GM18517 (cell line): ENCODE data around the gene SLC2A13.
"Not testable (repeated sequence)": the region's sequence is repeated elsewhere in the genome, so short reads cannot be mapped to it uniquely, and the experiment has no call there.

Experiments used
- ATAC-seq: cut with Tn5 transposase; IDR thresholded peaks from one replicate; pipeline ENCODE4 v1.9.1; 2021; ENCODE audit warnings: mild to moderate bottlenecking, moderate library complexity; ENCODE audit not compliant: unreplicated experiment

Gene SLC2A13

DNA sequence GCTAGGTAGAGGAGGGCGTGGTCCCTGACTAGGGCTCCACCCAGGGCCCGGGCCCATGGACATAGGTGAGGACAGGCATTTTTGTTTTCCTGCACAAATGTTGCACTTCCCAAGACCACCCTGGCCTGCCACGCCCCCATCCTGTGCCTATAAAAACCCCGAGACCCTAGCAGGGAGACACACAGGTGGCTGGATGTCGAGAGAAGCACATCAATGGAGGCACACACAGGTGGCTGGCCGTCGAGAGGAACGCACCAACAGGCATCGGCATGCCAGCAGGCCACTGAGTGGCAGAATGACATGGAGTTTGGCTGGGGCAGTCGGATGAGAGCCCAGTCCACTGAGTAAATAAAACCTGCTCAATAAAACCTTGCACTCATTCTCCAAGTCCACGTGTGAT lies 328.4 kb downstream of the SLC2A13 start:
- ATAC-seq, result no peak

DNA sequence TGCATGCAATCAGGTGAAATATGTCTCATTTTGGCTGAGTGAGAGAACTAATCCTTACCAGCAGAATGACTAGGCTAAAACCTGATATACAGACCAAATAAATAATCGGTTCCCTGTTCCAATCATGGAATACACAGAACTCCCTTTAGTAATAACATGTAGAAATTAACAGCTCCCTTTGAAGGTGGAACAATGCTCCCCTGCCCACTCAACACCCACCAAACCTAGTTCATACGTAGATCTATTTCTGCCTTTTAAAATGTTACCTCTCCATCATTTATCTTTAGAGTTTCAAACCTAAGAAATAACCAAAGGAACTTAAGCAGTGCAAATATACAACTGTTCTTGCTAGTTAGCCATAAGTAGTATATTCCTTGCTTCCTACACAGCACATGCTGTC lies 332.6 kb downstream of the SLC2A13 start:
- no peak for ATAC-seq

DNA sequence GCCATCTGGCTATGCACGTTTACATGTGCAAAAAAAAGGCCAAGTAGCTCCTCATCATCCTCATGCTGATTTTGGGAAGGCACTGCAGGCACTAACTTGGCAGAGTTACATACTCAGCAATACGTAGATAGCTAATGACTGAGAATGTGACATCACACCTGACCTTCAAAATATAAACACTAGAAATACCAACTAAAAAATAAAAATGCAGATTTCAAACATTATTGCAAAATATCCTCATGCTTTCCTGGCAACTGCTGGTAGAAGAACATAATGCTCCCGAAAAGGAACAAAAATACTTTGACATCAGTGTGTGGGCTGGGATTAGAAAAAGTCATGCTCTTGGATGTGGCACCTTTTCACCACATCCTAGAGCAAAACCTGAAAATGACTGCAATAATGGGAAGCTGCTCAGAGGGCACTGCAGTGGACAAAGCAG lies 333.0 kb downstream of the SLC2A13 start:
- no peak for ATAC-seq

DNA sequence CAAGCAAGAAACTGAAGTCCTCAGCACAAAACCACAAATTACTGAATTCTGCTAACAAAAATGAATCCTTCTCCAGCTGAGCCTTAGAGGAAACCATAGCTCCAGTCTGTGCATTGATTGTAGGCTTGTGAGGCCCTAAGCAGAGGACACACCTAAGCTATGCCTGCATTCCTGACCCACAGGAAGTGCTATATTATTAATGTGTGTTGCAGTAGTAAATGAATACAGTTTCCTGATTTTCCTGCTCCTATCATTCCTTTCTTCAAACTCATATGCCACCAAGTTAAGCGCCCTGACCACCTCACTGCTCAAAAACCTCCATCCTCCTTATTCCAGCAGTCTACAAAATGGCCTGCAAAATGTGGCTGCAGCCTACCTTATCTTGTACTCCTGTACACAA lies 334.4 kb downstream of the SLC2A13 start:
- ATAC-seq, result no peak

DNA sequence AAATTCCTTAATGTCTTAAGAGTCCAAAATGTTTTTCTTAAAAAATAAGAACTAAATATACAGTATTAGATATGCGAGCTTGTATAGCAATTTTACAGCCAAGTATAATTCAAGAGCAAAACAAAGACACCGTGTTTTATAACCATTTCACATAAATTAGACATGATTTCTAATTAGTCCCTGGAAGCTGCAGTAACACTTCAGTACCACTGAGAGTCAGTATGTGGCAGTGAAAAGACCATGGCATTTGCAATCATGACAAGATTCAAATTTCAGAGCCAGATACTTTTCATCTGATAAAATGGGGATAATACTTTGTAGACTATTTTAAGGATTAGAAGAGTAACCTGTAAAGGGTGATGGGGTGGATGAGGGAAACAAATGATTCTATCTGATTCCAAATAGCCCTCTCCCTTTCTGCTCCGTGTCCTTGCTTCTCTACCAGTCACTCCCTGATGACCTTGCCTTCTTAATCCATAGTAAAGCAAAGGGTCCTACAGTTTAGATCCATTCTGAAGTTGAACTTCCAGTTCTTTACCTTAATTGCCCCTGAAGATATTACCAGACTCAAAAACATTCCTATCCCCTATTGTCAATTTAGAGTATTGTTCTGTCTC lies 340.8 kb downstream of the SLC2A13 start:
- ATAC-seq, result peak; percentile 70

DNA sequence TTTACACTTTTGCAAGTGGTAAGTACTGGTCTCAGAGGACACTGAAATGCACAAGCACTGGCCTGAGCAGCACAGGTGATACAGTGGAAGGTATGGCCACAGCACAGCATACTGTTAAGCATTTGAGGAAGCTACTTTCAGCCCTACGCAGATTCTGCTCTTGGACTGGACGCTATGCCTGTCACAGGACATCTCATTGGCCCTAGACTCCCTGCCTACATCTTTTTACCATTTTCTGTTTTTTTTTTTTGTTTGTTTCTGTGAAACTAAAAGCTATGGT lies 342.1 kb downstream of the SLC2A13 start:
- no peak for ATAC-seq

DNA sequence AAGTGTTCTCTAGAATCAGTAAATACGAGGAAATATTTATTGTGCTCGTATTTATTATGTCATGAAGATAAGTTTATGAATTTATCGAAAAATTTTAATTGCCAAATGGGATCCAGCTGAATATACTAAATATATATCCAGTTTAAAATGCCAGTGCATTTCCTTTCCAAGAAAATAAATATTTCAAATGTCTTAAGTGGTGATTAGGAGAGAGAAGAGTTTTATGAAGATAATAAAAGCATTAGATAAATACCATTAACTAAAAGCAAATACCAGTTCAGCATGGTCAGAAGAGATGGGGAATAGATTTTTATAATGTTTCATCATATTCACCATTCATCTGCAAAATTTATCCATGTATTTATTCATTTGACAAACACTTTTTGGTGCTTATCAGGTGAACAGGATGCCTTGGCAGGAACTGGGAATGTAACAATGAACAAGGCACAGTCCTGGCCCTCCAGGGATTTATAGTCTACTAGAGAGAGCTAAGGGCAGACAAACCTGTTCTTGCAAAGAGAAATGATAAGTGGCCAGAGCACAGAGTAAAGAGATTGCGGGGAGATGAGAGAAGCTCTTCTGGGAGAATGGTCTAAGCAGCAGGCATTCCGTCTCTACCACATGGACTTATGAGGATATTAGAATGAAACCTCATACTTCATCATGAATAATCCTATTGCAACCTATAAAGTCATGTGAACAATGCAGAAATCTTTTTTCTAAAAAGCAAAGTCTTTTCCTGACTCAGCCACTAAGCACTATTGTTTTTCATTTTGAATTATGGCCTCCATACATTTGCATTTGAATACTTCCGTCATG lies 342.6 kb downstream of the SLC2A13 start:
- no peak for ATAC-seq

DNA sequence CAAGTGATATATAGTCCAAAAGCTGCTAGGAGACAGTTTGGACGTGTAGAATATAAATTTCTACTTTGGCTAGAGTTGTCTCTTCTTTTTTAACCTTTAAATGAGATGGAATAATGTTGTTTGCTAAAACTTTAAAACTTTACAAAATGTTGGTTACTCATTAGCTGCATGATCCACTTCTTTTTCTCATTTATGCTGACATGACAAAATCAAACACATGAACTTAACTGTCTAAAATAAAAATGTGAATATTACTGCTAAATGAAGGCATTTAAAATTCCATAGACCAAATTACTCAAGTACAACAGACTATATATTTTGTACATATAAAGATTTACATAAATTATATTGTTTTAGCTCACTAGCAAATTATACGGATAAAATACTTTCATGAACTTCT lies 350.4 kb downstream of the SLC2A13 start:
- ATAC-seq, result no peak

DNA sequence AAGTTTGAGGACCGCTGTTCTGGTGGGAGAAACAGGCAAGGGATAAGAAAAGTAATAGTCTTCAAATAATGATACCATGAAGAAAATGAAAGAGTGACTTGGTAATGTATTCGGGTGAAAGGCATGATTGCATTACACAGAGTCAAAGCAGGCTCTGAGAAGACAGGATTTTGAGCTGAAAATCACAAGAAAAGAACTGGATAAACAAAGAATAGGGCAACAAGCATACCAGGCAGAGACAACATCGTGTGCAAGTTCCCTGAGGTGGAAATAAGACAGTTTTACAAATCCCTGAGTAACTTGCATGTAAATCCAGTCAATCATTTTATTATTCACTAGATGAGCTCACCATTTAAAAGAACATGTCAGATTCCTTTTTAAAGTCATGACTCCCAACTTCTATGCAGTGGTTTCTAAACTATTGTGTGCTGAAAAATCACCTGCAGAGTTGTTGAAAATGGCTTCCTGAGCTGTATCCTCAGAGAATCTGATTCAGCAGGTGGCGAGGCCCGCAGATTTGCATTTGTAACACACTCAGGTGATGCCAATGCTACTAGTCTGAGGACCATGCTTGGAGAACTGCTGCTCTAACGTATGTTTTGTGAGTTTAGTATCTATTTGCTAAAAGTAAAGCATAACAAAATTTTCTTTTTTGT lies 353.3 kb downstream of the SLC2A13 start:
- ATAC-seq, result no peak

DNA sequence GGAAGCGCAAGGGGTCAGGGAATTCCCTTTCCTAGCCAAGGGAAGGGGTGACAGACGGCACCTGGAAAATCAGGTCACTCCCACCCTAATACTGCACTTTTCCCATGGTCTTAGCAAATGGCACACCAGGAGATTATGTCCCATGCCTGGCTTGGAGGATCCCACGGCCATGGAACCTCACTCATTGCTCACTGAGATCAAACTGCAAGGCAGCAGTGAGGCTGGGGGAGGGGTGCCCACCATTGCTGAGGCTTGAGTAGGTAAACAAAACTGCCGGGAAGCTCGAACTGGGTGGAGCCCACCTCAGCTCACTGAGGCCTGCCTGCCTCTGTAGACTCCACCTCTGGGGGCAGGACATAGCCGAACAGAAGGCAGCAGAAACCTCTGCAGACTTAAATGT lies 359.7 kb downstream of the SLC2A13 start:
- ATAC-seq, result not testable (repeated sequence)

DNA sequence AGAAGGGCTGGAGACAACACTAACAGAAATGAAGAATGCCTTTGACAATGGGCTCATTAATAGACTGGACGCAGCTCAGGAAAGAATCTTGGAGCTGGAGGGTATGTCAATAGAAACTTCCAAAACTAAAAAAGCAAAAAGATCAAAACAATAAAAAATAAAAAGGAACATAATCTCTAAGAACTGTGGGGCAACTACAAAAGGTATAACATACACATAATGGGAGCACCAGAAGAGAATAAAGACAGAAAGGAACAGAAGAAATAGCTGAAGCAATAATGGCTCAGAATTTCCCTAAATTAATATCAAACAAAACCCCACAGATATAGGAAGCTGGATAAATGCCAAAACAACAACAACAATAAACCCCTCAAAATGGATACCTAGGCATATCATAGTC lies 362.2 kb downstream of the SLC2A13 start:
- no peak for ATAC-seq

DNA sequence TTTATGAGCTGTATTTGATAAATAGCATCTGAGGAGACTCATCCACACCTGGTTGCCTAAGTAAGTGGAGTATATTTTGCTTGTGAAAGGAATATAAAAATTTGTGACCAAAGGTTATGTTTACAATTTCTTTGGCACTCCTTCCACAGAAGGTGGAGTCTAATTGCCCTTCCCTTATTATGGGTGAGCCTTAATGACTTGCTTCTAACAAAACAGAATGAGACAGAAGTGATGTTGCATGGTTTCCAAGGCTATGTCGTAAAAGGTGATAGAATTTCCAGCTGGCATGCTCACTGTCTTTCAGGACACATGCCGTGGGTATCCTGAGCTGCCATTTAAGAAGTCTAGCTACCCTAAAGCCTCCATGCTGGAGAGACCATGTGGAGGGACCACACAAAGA lies 369.5 kb downstream of the SLC2A13 start:
- ATAC-seq, result no peak

DNA sequence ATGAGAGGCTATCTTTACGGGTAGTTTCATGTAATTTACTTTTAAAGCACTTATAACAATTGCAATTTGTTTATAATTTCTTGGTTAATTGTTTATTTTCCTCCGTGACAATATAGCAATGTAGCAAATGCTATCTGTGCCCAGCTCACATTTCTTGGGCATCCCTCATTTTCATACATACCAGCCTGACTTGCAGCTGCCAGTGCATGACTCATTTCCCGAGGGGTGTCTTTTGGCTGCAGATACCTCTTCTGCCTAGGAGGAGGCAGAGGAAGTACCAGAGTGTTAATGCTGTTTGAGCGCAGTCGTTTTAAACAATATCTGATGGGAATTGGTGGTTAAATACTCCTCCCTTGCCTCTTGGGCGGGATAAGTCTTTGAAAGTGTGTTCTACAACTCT lies 382.1 kb downstream of the SLC2A13 start:
- ATAC-seq, result no peak

DNA sequence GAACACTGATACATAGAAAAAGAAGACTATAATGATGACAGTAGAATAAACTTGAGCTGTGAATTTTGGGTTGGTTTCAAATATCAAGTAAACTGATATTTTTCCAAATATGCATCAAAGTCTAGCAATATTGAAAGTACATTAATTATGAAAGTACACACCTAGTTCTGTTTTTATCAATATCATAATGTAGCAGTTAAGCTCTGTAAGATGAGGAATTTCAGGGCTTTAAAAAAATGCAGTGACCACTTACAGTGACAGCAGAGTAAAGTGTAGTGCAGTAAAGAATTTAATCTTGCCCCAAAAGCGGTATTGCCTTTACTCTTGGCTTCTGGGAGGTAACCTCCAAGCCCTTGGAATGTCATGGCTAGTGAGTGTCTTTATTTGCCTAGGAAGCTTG lies 383.4 kb downstream of the SLC2A13 start:
- no peak for ATAC-seq

DNA sequence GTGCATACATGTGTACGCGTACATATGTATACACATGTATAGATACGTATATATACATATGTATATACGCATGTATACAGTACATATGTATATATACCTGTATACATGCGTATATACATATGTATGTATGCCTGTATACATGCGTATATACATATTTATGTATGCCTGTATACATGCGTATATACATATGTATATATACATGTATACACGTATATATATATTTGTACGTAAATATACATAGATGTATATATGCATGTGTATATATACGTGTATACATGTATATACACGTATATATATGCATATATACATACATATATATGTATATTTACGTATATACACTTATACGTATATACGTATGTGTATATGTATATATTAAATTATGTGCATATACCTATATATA lies 392.3 kb downstream of the SLC2A13 start:
- no peak for ATAC-seq

DNA sequence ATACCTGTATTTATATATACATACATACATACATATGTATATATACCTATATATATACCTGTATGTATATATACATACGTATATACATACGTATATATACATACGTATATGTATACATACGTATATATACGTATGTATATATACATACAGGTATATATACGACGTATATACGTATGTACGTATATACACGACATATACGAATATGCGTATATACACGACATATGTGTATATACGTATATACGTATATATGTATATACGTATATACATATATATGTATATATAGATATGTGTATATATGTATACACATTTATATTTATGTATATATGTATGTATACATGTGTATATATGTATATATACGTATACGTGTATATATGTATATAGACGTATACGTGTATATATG lies 393.5 kb downstream of the SLC2A13 start:
- no peak for ATAC-seq
